ENCODE data around the gene PTPRN2. TPM values are rescaled to one million over a fixed set of nuclear protein-coding genes. Genes with fewer than 3 reads are reported as not detected.

PTPRN2 gene
- total and polyA plus RNA-seq, 2 of the 8 experiments (the other 6 are each of a cell fraction or from before 2014, with no cell fraction given): 2.6 to 4.5 TPM

DNA sequence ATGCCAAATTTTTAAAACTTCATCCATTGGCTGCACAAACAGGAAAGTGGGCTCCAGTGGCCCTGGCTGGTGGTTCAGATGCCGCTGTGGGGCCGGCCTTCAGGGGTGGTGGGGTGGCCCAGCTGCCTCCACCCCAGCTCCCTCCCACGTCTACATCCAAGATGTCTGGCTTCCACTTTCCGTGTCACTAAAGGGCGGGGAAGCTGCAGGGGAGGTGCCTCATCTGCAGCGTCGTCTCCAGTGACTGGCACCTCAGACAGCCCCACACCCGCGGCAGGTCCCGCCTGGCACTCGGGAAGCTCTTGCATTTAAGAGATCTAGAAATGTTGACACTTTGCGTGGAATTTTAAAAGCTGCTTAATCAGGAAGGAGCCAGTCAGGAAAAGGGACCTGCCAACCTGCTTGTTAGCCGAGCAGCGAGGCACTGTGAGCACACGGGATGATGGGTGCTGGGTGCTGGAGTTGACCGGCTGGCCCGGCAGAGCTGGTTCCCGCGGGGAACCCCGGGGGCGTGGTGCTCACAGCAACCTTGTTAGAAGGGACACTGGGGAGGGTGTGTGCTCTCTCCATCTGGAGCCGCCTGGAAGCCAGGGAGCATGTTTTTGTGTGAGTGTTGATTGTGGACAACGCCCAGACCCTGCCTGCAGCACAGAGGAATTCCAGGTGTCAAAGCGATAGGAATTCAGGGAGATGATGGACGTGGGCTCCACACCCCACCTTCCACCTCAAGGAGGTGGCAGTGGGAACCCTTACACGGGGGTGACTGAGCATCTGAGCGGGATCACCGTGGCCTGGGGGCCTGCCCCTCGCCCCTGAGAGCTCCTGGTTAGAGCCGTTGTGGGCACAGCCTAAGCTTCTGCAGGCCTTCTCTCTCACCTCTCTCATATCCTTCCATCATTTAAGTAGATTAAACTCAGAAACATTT is 320.5 kb downstream of the PTPRN2 start (continued):
- TF ChIP-seq POLR2AphosphoS5 (IDR thresholded peaks at IDR 0.05; ENCODE audit: low read depth, low read length) (no peak), SRF (IDR thresholded peaks at IDR 0.05; ENCODE audit: low read depth, low read length) (no peak), KDM5A (IDR thresholded peaks at IDR 0.05; ENCODE audit: low read length) (no peak), SIX5 (IDR thresholded peaks at IDR 0.05; ENCODE audit: low read depth, low read length) (no peak), ASH2L (IDR thresholded peaks at IDR 0.05; ENCODE audit: low read length) (no peak)

All from H1 (cell line).